HG03565 (cell line): ENCODE data around the gene CREB5.
"Not testable (repeated sequence)": the region's sequence is repeated elsewhere in the genome, so short reads cannot be mapped to it uniquely, and the experiment has no call there.

Source experiments
- ATAC-seq: cut with Tn5 transposase; IDR thresholded peaks from one replicate; pipeline ENCODE4 v1.9.1; 2021; ENCODE audit warnings: mild to moderate bottlenecking, moderate library complexity; ENCODE audit not compliant: unreplicated experiment

The CREB5 gene, protein sequence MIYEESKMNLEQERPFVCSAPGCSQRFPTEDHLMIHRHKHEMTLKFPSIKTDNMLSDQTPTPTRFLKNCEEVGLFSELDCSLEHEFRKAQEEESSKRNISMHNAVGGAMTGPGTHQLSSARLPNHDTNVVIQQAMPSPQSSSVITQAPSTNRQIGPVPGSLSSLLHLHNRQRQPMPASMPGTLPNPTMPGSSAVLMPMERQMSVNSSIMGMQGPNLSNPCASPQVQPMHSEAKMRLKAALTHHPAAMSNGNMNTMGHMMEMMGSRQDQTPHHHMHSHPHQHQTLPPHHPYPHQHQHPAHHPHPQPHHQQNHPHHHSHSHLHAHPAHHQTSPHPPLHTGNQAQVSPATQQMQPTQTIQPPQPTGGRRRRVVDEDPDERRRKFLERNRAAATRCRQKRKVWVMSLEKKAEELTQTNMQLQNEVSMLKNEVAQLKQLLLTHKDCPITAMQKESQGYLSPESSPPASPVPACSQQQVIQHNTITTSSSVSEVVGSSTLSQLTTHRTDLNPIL

DNA sequence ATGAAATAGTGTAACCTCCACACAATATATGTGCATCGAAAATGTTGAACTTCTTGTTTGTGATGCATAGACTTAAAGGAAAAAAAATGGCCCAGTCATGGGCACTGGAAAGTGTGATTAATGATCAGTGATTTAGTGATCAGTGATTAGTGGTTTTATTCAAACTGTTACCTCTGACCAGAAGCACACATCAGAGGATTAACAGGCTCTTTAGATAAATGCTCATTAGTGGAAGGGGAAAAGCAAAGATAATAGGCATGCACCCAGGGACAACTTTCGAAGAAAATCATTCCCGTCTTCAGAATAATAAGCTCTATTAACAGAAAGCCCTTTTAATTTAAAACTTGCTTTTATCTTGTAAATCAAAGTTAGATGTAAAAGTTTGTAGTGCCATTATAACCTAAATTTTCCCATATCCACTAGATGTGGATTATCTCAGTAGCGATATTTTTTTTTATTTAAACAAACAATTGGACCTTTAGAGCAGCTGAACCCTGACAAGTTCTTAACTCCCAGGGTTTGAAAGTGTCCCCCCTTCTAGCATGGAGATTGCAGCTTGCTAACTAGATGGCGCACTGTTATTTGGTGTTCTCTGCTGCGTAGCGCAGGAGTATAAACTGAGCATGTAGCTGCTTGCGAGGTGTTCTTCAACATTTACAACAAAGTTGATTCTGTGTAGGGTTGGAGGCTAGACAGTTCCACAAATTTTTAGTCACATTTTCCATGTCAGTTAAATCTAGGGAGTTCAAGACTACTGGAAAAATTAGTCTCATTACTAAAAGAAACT lies at the start of gene CREB5:
Gene CREB5 (plus strand): TSS at position 643 of the 787 bp plus-strand sequence. CDS start 397 bp downstream, outside the sequence.
- no peak for ATAC-seq

GRCh38 chr7:28362812-28363211 lies 49.5 kb upstream of the CREB5 start:
- ATAC-seq = no peak

GRCh38 chr7:28364082-28364481 lies 48.2 kb upstream of the CREB5 start:
- no peak for ATAC-seq

DNA sequence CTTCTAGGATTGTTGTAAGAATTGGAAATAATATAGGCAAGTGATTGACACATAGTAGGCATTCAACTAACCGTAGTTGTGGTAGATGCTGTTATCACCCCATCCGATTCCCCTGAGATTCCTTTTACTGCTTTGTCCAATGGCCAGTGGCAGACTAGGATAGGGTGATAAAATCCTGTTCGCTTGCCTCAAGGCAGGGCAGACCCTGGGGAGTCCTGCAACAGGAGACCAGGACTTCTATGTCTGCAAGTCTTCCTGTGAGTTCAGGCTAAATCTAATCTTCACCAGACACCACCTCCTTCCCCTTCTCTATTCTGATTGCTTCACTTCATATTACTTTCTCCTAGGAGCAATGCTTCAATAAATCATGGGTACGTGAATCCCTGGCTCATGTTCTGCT lies 42.8 kb upstream of the CREB5 start:
- ATAC-seq = no peak

GRCh38 chr7:28371846-28372245 lies 40.5 kb upstream of the CREB5 start:
- ATAC-seq = no peak

DNA sequence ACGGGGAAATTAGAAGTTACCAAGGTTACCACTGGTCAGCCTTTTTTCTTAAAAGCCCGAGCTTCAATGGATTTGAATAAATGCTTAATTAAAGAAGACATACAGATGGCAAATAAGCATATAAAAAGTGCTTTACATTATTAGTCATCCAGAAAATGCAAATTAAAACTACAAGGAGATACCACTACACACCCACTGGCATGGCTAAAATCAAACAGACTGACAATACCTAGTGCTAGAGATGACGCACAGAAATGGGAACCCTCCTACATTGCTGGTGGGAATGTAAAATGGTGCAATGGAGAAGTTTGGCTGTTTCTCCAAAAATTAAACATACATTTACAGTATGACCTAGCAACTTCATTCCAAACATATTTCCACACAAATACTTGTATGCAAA lies 38.3 kb upstream of the CREB5 start:
- ATAC-seq = no peak

- ATAC-seq = no peak
Observed at GRCh38 chr7:28375729-28376128, 36.6 kb upstream of the CREB5 start.

DNA sequence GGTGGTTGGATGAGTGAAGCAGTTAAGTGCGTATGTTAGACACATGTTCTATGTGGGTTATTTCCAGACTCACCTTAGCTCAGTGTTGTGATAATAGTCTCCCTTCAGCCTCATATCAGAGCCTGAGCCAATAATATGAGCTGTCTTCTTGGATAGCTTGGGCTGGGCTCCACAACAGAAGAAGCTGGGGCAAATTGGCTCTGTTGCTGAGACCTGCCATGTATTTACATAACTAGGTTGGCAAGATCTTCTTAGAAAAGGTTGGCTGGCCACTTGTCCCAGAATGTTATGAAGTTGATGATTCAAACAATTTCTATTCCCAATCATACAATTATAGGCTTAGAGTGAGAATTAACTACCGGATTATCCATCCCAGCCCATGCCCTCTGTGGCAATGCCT lies 35.7 kb upstream of the CREB5 start:
- ATAC-seq = no peak

GRCh38 chr7:28378574-28379149 lies 33.7 kb upstream of the CREB5 start:
- no peak for ATAC-seq

GRCh38 chr7:28381466-28381865 lies 30.9 kb upstream of the CREB5 start:
- ATAC-seq = no peak

GRCh38 chr7:28382144-28382543 lies 30.2 kb upstream of the CREB5 start:
- no peak for ATAC-seq

GRCh38 chr7:28383975-28384374 lies 28.3 kb upstream of the CREB5 start:
- ATAC-seq = no peak

DNA sequence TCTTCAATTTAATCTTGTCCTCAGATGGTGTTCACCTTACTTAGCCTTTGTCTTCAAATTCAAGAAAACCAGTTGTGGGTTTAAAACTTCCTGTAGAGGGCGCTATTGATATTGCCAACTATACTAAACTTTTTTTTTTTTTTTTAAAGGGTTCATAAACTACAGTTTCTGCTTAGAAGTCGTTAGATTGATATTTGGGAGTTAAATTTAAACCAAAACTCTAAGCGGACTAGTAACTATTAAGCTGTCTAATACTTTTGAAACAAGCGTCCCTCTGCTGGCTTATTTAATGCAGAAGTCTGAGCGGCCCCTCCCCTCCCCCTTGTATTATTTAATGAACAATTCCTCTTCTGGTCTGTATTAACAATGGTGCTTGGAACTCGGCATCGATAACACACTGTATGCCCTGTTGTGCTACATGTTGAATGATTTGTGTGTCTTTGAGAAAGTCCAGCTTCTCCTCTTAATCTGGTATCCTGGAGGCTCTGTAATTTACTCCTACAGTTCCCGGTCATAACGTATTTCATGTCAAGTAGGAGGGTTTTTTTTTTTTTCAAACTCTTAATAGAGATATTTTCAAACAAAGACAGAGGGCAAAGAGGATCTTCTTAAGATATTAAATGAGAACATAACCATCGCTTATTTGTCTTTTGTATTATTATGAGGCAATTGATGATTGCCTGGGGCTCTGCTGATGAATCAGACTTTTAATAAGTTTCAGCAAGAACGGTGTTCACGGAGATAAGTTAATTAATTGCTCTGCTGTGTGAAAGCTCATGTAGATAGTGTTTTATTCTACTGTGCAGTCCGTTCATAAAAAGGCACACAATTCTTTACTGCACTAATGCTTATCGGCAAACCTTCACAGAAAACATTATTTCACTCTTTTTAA lies 22.6 kb upstream of the CREB5 start:
- ATAC-seq = no peak

GRCh38 chr7:28390426-28390825 lies 21.9 kb upstream of the CREB5 start:
- no peak for ATAC-seq

- ATAC-seq = no peak
Observed at GRCh38 chr7:28392289-28392688, 20.0 kb upstream of the CREB5 start.

DNA sequence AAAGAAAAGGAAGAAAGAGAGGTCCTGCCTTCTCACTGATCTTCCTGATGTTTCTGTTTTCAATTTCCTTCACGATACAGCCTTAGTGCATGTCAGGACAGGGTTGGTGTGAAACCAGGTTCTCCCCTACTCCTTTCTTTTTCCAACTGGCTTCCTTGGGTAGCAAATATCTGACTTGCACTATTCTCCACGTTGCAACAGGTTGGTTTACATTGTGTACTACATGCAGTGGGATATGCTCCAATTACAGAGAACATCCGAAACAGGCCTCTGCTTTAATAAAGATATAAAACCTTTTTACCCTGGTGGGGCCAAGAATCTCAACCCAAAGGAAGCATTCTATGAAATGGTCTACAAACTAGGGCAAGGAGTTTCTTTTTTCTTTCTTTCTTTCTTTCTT lies 16.9 kb upstream of the CREB5 start:
- ATAC-seq = no peak

DNA sequence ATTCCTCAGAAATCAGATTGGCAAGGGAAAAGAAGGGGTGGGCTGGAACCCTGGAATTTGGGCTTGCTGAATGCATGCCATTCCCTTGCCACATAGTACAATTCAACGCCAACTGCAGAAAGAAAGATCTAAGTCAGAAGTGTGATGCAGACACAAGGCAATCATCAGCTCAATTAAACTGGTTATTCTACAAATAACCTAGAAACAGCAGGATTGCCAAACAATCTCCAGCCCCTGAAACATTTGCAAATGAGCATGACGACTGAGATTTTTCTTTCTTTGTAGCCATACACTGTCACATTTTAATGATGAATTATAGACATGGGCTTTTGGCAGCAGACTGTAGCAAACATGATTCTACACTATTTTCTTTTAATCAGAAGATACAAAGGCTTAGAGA lies 16.5 kb upstream of the CREB5 start:
- ATAC-seq = no peak

- no peak for ATAC-seq
Observed at GRCh38 chr7:28397141-28397540, 15.2 kb upstream of the CREB5 start.

- no peak for ATAC-seq
Observed at GRCh38 chr7:28400838-28401360, 11.4 kb upstream of the CREB5 start.

- ATAC-seq = not testable (repeated sequence)
Observed at GRCh38 chr7:28401567-28401966, 10.8 kb upstream of the CREB5 start.
